ENCODE data around the gene CTSW.

The CTSW gene

GRCh38 chr11:65906602-65907001, 27.0 kb downstream of the CTSW start:
- no peak for DNase-seq

DNA sequence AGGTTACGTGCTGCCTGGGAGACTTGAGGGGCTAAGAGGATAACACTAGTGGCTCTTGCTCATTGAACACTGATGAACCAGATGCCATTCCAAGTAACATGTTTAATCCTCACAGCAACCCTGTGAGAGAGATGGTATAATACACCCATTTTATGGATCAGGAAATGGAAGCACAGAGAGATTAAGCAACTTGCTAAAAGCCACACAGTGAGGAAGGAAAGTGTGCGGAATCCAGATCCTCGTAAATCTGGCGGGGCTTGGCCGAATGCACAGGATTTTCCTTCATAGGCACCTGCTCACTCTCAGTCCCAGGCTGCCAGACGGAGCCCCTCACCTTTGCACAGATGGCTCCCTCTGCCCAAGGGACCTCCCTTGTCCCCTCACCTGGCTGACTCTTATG, 28.2 kb downstream of the CTSW start:
- no peak for DNase-seq

- DNase-seq = peak; percentile 61
Measured at GRCh38 chr11:65911682-65912568, 32.3 kb downstream of the CTSW start.

DNA sequence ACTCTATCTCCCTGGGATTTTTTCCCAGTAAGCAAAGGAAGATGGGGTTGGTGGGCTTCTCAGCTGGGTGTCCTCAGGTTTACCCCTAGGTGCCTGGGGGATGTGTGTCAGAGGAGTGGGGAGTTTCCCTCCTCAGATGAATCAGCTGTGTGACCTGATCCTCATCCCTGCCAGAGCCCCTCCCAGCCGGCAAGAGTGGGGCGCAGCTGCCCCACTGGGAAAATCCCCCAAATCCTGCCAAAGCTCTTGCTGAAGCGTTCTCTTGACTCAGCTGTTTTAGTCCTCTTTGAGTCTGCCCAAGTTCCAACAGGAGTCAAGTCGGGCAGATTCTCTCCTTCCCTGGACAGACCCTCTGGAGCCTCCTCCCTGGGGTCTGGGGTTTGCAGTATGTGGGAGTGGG, 33.2 kb downstream of the CTSW start:
- DNase-seq = no peak

DNA sequence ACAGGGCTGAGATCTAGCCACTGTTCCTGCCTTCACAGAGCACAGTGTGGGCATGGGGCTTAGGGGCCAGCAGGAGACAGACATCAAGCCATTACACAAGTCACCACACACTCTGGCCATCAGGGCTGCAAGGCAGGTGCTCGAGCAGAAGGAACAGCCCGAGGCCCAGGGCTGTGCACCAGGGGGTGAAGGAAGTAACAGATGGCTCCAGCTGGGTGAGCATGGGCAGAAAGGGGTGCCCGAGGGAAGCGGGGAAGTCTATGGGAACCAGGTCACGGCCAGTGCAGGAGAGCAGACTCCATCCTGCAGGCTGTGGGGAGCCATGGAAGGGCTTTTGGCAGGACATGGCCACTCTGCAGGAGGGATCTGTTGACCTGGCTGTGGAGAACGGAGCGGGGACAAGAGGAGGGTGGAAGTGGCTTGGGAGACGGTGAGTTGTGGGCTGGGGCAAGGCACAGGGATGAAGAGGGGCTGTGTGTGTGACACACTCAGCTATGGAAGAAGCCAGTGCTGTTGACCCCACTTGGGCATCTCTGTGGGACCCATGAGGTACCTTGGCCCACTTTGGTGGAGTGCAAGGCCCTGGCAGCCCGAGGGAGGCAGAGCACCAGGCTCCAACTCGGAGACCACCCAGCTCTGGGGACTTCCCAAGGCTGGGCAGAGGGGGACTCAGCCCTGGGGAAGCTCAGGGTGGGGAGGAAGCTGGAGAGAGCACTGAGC, 35.6 kb downstream of the CTSW start:
- DNase-seq = no peak

- DNase-seq = no peak
Measured at GRCh38 chr11:65915821-65916251, 36.2 kb downstream of the CTSW start.

GRCh38 chr11:65916391-65916790, 36.8 kb downstream of the CTSW start:
- no peak for DNase-seq

DNA sequence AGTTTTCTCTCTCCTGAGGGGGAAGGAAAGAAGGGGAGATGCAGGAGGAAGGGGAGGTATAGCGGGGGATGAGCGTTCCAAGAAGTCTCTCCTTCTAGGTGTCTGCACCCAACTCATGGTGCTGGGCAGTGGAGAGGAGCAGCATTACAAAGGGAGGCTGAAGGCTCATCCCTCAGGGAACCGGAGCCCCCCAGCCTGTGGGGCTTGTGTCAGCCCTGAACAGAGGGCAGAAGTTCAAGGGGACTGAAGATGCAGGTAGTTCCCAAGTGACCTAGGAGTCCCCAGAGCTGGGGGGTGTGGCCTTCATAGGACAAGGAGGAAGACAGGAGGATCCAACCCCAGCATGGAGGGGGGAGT, 37.4 kb downstream of the CTSW start:
- DNase-seq = no peak

DNA sequence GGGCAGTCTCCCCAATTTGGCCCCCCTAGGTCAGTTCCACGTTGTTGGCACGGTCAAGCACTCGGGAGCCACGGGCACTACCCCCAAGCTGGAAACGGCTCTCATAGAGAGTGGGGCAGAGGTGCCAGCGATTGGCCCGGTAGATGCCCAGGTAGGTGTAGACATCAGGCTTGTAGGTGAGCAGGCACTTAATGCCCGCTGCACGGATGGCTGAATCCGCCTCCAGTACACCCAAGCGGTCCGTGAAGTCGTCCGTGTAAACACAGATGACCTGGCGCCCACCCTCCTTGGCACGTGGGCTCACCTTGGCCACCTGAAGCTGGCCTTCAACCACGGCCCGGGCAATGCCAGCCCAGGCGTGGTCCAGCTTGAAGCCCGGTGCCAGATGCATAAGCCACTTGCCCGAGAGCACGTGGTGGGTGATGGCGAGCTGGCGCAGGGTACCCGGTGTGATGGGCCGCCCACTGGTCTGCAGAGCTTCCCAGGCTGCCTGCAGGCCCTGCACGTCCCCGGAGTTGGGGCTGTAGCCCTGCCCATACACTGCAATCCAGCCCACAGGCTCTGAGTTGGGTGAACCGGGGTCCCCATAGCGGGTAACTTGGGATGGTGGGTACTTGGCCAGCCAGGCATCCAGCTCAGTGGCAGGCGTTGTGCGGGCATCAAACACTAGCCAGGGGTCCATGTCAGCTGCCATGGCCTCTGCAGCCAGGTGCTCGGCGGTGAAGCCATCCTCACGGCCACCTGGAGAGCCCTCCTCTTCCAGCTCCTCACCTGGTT, 38.0 kb downstream of the CTSW start:
- no peak for DNase-seq

GRCh38 chr11:65918211-65919140, 38.8 kb downstream of the CTSW start, which contains the start of gene C11orf68:
Gene C11orf68, minus strand, starts transcription at chr11:65919062. Its CDS starts 31 bp downstream, at chr11:65919031.
- peak; percentile 42 for DNase-seq

- DNase-seq = peak; percentile 97
Measured at GRCh38 chr11:65919141-65919572, 39.5 kb downstream of the CTSW start, which contains the start of gene DRAP1. Gene DRAP1, plus strand, starts transcription at chr11:65919426. Its CDS starts 76 bp downstream, at chr11:65919502.

DNA sequence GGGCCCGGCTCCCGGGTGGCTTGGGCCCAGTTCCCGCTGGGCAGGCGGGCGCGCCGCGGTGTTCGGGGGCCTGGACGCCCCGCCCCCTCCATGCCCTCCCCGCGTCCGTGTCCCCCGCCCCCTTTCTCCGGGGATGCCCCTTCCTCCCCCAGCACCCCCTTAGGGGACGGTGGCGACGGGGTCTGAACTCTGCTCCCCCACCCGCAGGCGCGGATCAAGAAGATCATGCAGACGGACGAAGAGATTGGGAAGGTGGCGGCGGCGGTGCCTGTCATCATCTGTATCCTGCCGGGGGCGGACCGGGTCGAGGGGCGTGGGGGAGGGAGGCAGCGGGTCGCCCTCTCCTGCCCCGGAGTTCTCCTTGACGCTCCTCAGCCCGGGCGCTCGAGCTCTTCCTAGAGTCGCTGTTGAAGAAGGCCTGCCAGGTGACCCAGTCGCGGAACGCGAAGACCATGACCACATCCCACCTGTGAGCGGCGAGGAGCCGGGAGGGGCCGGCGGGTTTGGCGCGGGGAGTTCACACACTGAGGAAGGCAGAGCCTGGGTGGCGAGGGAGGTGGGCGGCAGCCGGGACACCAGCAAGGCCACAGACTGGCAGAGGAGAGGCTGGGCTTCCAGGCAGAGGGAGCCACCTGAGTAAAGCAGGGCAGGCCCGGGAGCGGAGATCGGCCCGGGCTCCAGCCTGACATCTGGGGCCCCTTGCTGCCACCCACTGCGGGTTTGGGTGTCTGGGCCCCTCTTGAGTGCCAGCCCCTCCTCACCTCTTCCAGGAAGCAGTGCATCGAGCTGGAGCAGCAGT, 40.1 kb downstream of the CTSW start:
- no peak for DNase-seq

DNA sequence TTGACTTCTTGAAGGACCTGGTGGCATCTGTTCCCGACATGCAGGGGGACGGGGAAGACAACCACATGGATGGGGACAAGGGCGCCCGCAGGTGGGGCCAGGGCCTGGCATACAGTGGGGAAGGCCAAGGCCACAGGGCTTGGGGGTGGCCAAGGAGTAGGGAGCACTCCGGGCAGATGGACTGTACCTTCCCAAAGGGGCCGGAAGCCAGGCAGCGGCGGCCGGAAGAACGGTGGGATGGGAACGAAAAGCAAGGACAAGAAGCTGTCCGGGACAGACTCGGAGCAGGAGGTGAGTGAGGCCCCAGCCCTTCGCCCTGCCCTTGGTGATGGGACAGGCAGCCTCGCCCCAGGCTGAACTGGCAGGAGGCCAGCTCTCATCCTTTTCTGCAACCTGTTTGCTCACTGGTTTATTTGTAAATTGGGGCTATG, 40.8 kb downstream of the CTSW start:
- no peak for DNase-seq

DNA sequence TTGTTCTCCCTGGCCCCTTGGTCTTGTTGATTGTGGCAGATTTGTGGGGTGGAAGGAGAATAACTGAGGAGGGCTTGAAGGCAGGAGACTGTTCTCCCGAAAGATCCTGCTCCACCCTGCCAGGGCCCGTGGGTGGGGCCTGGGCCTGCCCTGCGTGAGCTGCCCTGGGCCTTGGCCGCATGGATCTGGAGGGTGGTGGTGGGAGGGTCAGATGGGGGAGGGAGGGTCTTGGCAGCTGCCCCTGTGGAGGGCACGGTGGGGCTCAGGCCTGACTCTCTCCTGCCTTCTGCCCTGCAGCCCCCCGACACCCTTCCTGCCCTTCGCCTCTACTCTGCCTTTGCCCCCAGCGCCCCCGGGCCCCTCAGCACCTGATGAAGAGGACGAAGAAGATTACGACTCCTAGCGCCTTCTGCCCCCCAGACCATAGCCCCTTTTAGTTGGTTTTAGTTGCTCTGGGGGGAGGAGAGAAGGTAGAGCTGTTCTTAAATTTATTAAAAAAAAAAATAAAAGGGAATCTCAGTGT, 41.5 kb downstream of the CTSW start:
- no peak for DNase-seq

DNA sequence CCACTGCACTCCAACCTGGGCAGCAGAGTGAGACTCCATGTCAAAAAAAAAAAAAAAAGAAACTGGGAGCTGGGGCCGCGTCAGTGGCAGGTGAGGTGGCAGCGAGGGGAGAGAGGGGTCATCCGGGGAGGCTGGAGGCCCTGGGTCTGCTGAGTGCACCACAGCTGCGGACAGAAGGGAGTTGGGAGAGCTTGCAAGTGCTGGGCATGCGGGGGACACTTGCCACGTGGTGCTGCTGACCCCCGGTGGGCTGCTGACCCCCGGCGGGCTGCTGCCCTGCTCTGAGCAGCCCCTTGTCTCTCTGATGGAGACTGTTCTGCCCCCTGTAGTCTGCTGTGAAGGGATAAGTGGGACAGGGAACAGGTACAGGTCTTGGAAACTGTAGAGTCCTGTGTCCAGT, 42.2 kb downstream of the CTSW start:
- DNase-seq = no peak

GRCh38 chr11:65922565-65922964, 42.9 kb downstream of the CTSW start:
- DNase-seq = no peak

DNA sequence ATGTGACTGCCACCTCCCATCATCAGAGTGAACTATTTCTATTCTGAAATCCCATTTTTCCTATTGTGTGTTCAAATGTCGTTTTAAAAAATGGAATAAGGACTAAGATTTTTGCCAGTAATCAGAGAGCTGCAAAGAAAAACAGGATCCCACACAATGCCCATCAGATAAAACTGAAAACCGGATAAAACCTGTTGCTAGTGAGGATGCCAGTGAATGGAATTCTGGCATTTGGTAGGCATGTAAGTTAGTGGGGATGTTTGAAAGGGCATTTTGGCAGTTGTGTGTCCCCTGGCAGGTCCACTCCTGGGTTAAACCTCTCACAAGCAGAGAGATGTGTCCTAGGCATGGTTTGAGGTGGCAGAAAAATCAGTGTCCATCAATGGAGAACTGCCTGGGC, 45.8 kb downstream of the CTSW start:
- no peak for DNase-seq

- DNase-seq = no peak
Measured at GRCh38 chr11:65927904-65928397, 48.3 kb downstream of the CTSW start.

DNA sequence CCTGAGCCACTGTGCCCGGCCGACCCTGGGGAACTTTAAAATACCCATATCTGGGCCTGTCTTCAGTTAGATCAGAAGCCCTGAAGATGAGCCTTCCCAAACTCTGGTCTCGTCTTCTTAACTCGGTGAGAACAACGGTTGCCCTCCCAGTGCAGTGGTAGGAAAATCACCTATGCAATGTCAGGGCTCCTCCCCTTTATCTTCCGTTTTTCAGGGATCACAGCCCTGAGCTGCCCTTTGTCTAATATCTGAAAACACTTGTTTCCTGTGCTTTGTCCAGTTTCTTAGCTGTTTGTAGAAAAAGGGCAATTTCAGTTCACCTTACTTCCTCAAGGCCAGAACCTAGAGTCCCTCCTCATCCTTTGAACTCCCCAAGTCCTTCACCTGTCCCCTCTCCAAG, 49.0 kb downstream of the CTSW start:
- no peak for DNase-seq

DNA sequence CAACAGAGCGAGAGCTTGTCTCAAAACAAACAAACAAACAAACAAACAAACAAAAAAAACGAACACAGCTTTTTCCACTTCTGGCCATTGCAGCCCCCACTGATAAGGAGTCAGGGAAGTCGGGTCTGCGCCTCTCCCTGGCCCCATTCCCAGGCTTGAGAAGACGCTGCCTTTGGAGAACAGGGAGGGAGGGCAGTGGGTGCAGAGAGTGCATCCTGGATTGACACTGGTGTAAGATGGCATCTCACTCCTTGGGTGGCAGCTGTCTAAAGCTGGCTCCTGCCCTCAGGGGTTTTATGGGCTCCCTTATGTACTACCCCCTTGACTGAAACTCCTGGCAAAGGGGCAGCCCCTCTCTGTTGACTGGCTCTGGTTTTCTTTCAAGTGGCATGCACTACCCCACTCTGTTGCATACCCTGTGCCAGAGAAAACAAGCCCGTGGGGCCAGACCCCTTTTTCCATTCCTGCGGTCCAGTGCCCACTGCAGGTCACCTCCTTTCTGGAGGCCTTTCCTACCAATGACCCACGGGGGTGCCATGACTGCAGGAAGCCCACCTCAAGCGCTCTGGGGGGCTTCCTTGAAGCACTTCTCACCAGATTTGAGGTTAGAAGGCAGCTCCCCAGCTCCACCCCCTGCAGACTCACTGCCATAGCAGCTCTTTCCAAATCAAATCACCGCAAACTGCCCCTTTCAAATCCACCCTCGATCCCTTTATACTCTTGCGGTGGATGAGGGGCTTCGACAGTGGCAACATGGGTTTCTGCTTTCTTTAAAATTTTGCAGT, 52.3 kb downstream of the CTSW start:
- DNase-seq = no peak

Data from NCI-H1105 treated with DMSO at 0.1 percent for 48 hours (cell line).